K562 (cell line): ENCODE measurements around the gene SAMD14. TPM values are rescaled to one million over a fixed set of nuclear protein-coding genes. Genes with fewer than 3 reads are reported as not detected.

Source experiments
- ADNP ChIP-seq: fragments of 200-800 bp; sonication (Bioruptor generic); IDR thresholded peaks from 2 replicates; pipeline ENCODE4 v1.6.1; 2016; ENCODE audit warnings: missing genetic modification characterization, missing compliant biosample characterization
- BMI1 ChIP-seq: fragments of 150-350 bp; IDR thresholded peaks from 2 replicates; pipeline ENCODE4 v1.6.1; 2014; ENCODE audit warnings: low read length
- CSDE1 ChIP-seq, 2 experiments: fragments of 450-650 bp; IDR thresholded peaks; 2 replicates each; pipeline ENCODE4 v1.6.1; 2016; ENCODE audit warnings: mild to moderate bottlenecking in 1 of 2
- HIVEP1 ChIP-seq: fragments of 250-450 bp; sonication (Bioruptor Pico); IDR thresholded peaks from 2 replicates; pipeline ENCODE4 v1.4.0; 2020; ENCODE audit warnings: mild to moderate bottlenecking
- HMG20A ChIP-seq: fragments of 450-650 bp; formaldehyde crosslinking; conservative IDR thresholded peaks from 2 replicates; pipeline ENCODE4 v1.4.0; 2020; ENCODE audit warnings: mild to moderate bottlenecking, mixed read lengths
- HNRNPL ChIP-seq: fragments of 200-400 bp; formaldehyde crosslinking; IDR thresholded peaks from 2 replicates; pipeline ENCODE4 v1.6.1; 2017; ENCODE audit warnings: low read depth, mild to moderate bottlenecking, low read length
- JUNB ChIP-seq: fragments of 450-650 bp; formaldehyde crosslinking; conservative IDR thresholded peaks from 2 replicates; pipeline ENCODE4 v1.4.0; 2020; ENCODE audit warnings: mild to moderate bottlenecking
- NELFE ChIP-seq: IDR thresholded peaks from 2 replicates; pipeline ENCODE4 v1.6.1; 2011; ENCODE audit warnings: mild to moderate bottlenecking; ENCODE audit not compliant: insufficient read depth, insufficient read length
- PTTG1 ChIP-seq: fragments of 450-650 bp; IDR thresholded peaks from 2 replicates; pipeline ENCODE4 v1.6.1; 2016; ENCODE audit warnings: low read depth, mild to moderate bottlenecking, missing genetic modification characterization, missing compliant biosample characterization
- PURB ChIP-seq: sonication (generic); formaldehyde crosslinking; IDR thresholded peaks from 2 replicates; pipeline ENCODE4 v1.9.0; 2021; ENCODE audit warnings: low read depth, mild to moderate bottlenecking, missing genetic modification reagents
- RAD21 ChIP-seq, 2 experiments: fragments of 250-450 bp in 1 of 2; fragments of 450-650 bp in 1 of 2; sonication (Bioruptor Pico) in 1 of 2; formaldehyde crosslinking in 1 of 2; IDR thresholded peaks in 1 of 2; conservative IDR thresholded peaks in 1 of 2; 2 replicates each; pipeline versions ENCODE4 v1.4.0 to v1.8.0; 2020 to 2022; ENCODE audit warnings: mild to moderate bottlenecking in 2 of 2, moderate library complexity in 1 of 2
- ZBTB17 ChIP-seq: fragments of 450-650 bp; formaldehyde crosslinking; IDR thresholded peaks from 2 replicates; pipeline ENCODE4 v1.4.0; 2020; ENCODE audit warnings: mild to moderate bottlenecking
- ZNF253 ChIP-seq: fragments of 250-450 bp; sonication (Bioruptor Pico); conservative IDR thresholded peaks from 2 replicates; pipeline ENCODE4 v1.6.1; 2021; ENCODE audit warnings: mild to moderate bottlenecking
- ZNF584 ChIP-seq: fragments of 200-800 bp; sonication (Bioruptor generic); IDR thresholded peaks from 2 replicates; pipeline ENCODE4 v1.6.1; 2016; ENCODE audit warnings: low read depth, mild to moderate bottlenecking, missing genetic modification characterization, missing compliant biosample characterization
- ZNF586 ChIP-seq: fragments of 450-650 bp; formaldehyde crosslinking; conservative IDR thresholded peaks from 2 replicates; pipeline ENCODE4 v1.4.0; 2020; ENCODE audit warnings: mild to moderate bottlenecking, moderate library complexity
- ZNF785 ChIP-seq: fragments of 250-450 bp; sonication (Bioruptor Pico); IDR thresholded peaks from 2 replicates; pipeline ENCODE4 v1.4.0; 2020; ENCODE audit warnings: mild to moderate bottlenecking
- polyA plus RNA-seq, 8 experiments: library from polyadenylated mRNA; depleted of rRNA in 4 of 8; stranded (reverse) in 5 of 8; unstranded in 3 of 8; fragments of >200 nt; fragmentation: Nextera tagmentation in 2 of 8; fragmentation: Illumina TruSeq in 1 of 8; extraction: Ambion mirVana in 2 of 8; extraction: Trizol in 1 of 8; gene quantifications; 2 replicates each; pipeline versions ENCODE4 v1.2.1 to v1.2.3, GENCODE V29; 2011 to 2014; ENCODE audit warnings: inconsistent platforms in 1 of 8, missing spikeins in 1 of 8
- total RNA-seq, 7 experiments: library from RNA; depleted of rRNA in 6 of 7; stranded (reverse); fragments of >200 nt in 6 of 7; fragmentation: Illumina TruSeq in 2 of 7; extraction: Trizol in 2 of 7; gene quantifications; 2 replicates each; pipeline versions ENCODE4 v1.2.1 to v1.2.3, GENCODE V29; 2011 to 2021; ENCODE audit warnings: low replicate concordance in 1 of 7
- TF ChIP-seq, protein P1 (sequence below): fragments of 450-650 bp; IDR thresholded peaks from 2 replicates; pipeline ENCODE4 v1.7.0; 2016; ENCODE audit warnings: borderline replicate concordance
- TF ChIP-seq, protein P2 (sequence below): fragments of 450-650 bp; formaldehyde crosslinking; IDR thresholded peaks from 2 replicates; pipeline ENCODE4 v1.4.0; 2020; ENCODE audit warnings: mild to moderate bottlenecking
- TF ChIP-seq, protein P3 (sequence below): fragments of 200-400 bp; formaldehyde crosslinking; IDR thresholded peaks from 2 replicates; pipeline ENCODE4 v1.6.1; 2017; ENCODE audit warnings: mild to moderate bottlenecking, low read depth, low read length, moderate library complexity
- TF ChIP-seq, protein P4 (sequence below): fragments of 450-650 bp; IDR thresholded peaks from 2 replicates; pipeline ENCODE4 v1.6.1; 2017; ENCODE audit warnings: antibody characterized with exemption, mild to moderate bottlenecking

Gene SAMD14
- total and polyA plus RNA-seq, 9 of the 15 experiments (the other 6 are each of a cell fraction or from before 2014, with no cell fraction given): 0.04 to 0.07 TPM; not detected in 7

DNA sequence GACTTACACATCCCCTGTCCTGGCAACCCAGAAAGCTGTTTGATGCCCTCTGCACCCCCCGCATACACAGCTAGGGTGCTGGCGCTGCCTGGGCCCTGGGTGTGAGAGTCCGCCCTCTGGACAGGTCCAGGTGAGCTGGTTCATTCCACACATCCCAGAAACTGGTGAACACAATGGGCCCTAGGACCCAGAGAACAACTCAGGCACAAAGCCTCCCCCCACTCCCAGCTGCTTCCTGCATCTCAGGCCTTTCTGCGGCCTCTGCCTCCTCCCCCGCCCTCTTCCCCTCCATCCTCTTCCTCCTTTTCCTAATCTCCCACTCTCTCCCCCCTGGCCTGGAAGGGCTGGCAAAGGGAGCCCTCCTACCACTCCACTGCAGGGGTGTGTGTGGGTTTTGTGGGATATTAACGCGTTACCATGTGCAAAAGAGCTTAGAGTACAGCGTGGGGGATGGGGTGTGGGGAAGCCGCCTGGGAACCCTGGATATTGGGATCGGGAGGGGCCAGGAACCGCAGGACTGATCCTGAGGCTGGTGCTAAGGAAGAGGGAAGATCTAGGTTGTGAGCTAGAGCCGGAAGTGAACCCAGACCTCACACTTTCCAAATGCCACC is 22.1 kb upstream of the SAMD14 start (continued):
- TF ChIP-seq, protein P1, sequence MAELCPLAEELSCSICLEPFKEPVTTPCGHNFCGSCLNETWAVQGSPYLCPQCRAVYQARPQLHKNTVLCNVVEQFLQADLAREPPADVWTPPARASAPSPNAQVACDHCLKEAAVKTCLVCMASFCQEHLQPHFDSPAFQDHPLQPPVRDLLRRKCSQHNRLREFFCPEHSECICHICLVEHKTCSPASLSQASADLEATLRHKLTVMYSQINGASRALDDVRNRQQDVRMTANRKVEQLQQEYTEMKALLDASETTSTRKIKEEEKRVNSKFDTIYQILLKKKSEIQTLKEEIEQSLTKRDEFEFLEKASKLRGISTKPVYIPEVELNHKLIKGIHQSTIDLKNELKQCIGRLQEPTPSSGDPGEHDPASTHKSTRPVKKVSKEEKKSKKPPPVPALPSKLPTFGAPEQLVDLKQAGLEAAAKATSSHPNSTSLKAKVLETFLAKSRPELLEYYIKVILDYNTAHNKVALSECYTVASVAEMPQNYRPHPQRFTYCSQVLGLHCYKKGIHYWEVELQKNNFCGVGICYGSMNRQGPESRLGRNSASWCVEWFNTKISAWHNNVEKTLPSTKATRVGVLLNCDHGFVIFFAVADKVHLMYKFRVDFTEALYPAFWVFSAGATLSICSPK: no peak
- TF ChIP-seq, protein P2, sequence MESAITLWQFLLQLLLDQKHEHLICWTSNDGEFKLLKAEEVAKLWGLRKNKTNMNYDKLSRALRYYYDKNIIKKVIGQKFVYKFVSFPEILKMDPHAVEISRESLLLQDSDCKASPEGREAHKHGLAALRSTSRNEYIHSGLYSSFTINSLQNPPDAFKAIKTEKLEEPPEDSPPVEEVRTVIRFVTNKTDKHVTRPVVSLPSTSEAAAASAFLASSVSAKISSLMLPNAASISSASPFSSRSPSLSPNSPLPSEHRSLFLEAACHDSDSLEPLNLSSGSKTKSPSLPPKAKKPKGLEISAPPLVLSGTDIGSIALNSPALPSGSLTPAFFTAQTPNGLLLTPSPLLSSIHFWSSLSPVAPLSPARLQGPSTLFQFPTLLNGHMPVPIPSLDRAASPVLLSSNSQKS (CRISPR knock-in tag): no peak
- TF ChIP-seq JUNB (CRISPR knock-in tag) (no peak), HIVEP1 (CRISPR knock-in tag) (no peak), PURB (no peak), ADNP (tag) (no peak), ZBTB17 (no peak), CSDE1 (IDR thresholded peaks at IDR 0.05) (no peak; a peak in 1 of 4 replicates), PTTG1 (tag) (no peak), ZNF586 (CRISPR knock-in tag) (no peak), ZNF785 (CRISPR knock-in tag) (no peak), BMI1 (no peak), RAD21 (CRISPR knock-in tag; conservative IDR thresholded peaks at IDR 0.05 in 1 of 2, IDR thresholded peaks at IDR 0.05 in 1 of 2) (no peak), HNRNPL (no peak), HMG20A (CRISPR knock-in tag) (no peak), ZNF584 (0 out of 2 replicates have a peak, but pooled peaks have one; percentile 22), NELFE (no peak), ZNF253 (CRISPR knock-in tag) (no peak)
- TF ChIP-seq, protein P3, sequence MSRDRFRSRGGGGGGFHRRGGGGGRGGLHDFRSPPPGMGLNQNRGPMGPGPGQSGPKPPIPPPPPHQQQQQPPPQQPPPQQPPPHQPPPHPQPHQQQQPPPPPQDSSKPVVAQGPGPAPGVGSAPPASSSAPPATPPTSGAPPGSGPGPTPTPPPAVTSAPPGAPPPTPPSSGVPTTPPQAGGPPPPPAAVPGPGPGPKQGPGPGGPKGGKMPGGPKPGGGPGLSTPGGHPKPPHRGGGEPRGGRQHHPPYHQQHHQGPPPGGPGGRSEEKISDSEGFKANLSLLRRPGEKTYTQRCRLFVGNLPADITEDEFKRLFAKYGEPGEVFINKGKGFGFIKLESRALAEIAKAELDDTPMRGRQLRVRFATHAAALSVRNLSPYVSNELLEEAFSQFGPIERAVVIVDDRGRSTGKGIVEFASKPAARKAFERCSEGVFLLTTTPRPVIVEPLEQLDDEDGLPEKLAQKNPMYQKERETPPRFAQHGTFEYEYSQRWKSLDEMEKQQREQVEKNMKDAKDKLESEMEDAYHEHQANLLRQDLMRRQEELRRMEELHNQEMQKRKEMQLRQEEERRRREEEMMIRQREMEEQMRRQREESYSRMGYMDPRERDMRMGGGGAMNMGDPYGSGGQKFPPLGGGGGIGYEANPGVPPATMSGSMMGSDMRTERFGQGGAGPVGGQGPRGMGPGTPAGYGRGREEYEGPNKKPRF: no peak
- TF ChIP-seq, protein P4, sequence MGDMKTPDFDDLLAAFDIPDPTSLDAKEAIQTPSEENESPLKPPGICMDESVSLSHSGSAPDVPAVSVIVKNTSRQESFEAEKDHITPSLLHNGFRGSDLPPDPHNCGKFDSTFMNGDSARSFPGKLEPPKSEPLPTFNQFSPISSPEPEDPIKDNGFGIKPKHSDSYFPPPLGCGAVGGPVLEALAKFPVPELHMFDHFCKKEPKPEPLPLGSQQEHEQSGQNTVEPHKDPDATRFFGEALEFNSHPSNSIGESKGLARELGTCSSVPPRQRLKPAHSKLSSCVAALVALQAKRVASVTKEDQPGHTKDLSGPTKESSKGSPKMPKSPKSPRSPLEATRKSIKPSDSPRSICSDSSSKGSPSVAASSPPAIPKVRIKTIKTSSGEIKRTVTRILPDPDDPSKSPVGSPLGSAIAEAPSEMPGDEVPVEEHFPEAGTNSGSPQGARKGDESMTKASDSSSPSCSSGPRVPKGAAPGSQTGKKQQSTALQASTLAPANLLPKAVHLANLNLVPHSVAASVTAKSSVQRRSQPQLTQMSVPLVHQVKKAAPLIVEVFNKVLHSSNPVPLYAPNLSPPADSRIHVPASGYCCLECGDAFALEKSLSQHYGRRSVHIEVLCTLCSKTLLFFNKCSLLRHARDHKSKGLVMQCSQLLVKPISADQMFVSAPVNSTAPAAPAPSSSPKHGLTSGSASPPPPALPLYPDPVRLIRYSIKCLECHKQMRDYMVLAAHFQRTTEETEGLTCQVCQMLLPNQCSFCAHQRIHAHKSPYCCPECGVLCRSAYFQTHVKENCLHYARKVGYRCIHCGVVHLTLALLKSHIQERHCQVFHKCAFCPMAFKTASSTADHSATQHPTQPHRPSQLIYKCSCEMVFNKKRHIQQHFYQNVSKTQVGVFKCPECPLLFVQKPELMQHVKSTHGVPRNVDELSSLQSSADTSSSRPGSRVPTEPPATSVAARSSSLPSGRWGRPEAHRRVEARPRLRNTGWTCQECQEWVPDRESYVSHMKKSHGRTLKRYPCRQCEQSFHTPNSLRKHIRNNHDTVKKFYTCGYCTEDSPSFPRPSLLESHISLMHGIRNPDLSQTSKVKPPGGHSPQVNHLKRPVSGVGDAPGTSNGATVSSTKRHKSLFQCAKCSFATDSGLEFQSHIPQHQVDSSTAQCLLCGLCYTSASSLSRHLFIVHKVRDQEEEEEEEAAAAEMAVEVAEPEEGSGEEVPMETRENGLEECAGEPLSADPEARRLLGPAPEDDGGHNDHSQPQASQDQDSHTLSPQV: peak; percentile 43; the same call in 1 of the 2 replicates
